ENCODE results near the gene C19orf25. TPM values are rescaled to one million over a fixed set of nuclear protein-coding genes. Genes with fewer than 3 reads are reported as not detected.
"Not testable (repeated sequence)": the region's sequence is repeated elsewhere in the genome, so short reads cannot be mapped to it uniquely, and the experiment has no call there.

The C19orf25 gene
- polyA plus RNA-seq, 1 donor = 19.5 TPM

DNA sequence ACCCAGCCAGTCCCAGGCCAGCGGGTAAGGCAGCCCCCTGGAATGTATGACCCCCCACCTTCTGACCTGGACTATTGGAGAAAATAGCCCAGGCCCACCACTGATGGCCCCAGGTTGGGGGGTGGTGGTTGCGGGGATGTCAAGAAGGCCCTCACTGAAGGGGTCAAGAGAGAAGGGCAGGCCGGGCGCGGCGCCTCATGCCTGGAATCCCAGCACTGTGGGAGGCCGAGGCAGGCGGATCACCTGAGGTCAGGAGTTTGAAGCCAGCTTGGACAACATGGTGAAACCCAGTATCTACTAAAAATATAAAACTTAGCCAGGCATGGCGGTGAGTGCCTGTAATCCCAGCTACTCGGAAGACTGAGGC lies 35.3 kb upstream of the C19orf25 start:
- no peak for DNase-seq

DNA sequence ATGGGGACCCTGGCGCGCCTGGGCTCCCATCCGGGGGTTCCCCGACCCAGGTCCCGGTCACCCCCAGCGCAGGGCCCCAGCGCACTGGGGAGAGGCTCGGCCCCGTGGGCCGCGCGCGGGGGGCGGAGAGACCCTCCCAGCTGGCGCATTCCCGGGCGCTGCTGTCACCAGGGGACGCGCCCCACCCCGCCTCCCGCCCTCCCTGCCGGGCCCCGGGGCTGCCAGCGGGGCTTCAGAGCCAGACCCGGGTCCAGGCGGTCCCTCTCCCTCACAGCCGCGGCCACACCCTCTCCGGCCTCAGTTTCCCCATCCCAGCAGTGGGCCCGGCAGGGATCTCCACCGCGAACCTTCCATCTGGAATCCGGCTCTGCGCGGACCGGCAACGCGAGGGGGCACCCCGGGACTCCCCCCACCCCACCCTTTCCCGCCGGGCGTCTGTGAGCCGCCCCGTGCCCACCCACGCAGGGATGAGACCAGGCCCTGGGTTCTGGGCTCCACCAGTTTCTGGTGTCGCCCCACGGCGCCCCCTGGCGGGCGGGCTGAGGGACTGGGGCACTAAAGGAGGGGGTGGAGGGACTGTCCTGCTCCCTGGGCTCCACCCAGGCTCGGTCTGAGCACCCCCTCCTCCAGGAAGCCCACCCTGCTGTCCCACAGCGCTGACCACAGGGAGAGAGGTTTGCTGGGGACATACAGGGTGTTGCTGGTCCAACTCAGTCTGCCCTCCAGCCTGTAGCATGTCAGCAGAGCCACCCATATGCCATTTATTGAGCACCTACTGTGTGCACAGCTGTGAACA lies 34.7 kb upstream of the C19orf25 start:
- DNase-seq = no peak

DNA sequence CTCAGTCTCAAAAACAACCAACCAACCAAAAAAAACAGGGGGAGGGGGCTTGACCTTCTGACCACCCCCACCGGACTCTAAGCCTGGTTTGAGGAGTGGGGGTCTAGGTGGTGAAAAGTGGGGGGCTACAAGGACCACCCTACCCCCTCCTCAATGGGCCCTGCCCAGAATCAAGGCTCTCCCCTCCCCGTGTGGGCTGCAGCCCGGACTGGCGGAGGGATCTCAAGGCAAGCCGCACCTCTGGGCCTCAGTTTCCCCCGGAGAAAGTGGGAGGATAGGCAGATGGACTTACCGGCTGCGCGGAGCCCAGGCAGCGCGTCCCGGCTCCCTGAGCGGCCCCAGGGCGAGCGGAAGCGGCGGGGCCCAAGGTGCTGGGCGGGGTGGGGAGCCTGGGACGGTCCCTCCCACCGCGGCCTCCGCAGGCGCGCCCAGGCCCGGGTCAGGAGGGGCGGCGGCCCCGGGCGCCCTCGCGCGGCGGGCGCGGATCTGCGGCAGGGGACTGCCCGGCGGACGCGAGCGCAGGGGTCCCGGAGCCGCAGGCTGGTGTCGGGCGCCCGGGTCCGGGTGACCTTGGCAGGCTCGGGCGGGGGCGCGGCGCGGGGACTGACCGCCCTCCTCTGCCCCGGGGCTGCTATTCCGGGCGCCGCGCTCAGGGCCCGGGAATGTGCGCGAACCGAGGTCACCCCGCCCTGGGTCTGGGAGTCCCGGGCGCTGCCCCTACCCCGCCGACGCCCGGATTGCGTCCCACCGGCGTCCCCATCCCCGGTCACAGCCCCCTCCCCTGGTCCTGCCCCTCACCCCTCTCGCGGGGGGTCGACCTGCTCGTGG lies 33.9 kb upstream of the C19orf25 start, which contains the start of gene ADAMTSL5:
Gene ADAMTSL5 (minus strand): TSS at position 349 of the 828 bp plus-strand sequence. CDS start 2,076 bp downstream, outside the sequence.
- no peak for DNase-seq

DNA sequence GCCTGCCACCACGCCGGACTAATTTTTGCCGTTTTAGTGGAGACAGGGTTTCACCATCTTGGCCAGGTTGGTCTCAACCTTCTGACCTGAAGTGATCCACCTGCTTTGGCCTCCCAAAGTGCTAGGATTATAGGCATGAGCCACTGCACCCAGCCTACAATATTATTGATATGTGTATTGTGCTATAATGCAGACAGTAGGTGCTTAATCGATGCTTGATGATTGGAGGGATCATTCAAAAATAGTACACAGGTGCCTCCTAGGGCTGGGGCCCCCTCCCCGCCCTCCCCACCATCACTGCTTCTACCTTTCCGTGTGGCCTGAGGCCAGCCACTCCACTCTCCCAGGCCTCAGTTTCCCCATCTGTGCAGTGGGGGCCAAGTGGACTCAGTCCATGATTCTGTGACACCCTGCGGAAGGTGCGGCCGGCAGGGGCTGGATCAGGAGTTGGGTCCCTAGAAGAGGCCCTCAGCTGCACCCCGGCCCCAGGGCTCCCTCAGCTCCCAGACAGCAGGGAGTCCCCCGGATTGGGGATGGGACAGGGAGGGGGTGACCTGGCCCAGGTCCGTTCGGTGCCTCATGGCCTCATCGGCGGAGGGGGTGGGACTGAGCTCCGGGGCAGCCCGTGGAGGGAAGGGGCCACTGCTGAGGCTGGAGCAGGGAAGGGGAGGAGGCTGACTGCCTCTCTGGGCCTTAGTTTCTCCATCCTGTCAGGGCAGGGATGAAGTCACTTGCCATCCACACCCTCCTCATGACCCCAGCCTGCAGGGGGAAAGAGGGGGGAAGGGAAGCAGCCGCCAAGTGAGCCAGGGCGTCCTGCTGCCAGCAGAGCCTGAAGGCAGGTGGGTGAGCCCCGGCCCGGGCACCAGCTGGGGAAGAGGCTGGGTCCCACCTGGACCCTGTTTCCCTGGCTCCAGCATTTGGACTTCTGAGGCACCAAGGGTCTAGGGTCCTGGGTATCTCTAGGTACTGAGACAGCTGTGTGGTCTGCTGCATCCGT lies 32.6 kb upstream of the C19orf25 start:
- DNase-seq = no peak

DNA sequence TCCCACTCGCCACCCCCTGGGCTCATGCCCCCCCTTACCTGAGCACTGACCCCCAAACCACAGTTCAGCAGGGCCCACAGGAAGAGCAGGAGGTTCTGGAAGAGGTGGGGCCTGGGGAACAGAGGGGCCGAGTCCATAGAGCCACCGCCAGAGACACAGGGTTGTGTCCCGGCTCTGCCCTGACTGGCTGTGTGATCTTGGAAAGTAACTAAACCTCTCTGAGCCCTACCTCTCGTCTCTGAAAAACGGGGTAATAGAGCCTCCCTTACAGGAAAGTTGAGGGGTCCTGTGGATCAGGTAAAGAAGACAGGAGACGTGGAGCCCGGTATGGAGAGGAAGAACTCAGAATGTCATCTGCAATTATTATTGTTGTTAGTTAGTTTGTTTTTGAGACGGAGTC lies 31.8 kb upstream of the C19orf25 start:
- no peak for DNase-seq

DNA sequence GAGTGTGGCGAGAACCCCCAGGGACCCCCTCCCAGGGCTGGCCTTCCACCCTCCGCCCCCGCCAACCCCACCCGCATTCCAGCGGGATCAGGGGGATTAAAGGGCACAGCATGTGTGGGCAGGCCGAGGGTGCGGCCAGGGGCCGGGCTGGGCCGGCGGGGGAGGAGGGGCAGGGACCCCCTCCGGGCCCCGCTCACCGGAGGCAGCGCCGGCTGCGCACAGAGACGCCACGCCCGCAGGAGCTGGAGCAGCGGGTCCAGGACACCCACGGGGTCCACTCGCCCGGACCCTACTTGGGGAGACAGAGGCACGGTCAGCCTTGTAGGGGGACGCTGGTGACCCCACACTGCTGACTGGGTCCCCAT lies 31.4 kb upstream of the C19orf25 start:
- no peak for DNase-seq

DNA sequence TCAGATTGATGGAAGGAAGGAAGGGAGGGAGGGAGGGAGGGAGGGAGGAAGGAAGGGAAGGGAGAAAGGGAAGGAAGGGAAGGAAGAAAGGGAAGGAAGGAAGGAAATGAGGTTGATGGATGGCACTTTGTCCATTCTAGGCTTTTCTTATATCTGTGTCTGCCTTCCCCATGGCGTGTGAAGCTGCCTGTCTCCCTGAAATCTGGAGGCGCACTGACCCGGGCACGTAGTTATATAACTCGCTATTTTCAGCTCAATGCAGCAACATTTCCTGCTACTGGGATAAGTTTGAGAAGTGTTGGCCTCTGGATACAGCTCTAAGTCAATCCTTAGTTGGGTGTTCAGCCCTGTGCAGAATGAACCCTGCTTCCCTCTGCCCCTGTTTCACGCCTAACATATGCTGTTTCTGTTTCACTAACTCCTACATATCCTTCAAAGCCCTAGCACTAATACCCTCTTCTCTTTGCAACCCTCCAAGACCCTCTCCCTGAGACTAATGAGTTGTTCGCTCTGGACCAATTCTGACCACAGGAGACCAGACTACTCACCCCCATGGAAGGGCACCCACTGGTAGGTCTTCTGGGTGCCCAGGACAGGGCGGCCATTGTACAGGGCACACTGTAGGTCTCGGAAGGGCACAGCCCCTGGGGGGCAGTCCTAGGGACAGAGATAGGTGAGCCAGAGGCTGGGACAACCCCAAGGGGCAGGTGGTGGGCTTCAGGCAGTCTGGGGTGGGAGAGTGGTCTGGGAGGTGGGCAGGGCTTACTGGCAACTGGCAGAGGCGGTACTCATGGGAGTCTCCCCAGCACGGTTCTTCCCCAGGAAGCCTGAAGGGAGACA lies 30.8 kb upstream of the C19orf25 start:
- no peak for DNase-seq

DNA sequence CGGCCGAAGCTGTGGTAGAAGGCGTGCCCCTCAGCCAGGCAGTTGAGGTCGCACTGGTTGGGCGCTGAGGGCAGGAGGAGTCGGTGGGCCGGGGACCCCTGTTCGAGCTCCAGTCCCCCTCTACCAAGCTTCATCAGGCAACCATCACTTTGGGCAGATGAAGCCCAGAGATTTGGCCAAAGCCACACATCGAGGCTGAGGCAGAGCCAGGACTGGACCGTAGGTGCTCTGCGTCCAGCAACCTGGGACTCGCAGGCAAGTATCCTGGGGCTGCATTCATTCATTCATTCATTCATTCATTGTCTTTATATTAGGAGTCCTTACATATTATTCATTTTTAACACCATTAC lies 29.5 kb upstream of the C19orf25 start:
- no peak for DNase-seq

DNA sequence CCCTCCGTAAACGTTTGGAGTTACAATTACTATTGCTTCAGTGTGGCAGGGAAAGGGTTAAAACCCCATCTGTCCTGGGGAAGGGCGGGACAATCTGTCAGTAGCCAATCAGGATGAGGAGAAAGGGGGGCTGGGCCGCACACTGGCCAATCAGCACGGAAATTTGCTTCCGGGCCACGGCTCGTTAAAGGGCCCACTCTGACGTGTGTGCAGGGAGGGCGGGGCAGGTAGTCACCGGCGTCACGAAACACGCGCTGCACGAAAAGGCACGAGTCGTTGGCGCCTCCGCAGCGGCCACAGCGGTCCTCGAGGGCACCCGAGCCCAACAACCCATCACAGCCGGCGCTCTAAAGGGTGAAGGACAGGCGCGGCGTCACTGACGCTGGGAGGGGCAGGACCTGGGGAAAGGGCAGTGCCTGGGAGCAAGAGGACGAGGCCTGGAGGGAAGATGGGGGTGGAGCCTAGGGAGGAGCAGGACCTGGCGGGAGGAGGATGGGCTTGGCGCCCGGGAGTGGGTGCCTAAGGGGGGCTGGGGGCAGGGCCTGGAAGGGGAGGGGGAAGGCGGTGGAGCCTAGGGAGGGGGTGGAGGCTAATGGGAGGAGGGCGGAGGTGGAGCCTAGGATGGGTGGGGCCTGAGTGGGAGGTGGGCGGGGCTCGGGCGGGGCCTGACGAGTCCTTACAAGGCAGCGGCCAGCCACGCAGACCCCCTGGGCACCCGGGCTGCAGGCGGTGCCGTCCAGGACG lies 28.9 kb upstream of the C19orf25 start:
- peak; percentile 95 for DNase-seq

DNA sequence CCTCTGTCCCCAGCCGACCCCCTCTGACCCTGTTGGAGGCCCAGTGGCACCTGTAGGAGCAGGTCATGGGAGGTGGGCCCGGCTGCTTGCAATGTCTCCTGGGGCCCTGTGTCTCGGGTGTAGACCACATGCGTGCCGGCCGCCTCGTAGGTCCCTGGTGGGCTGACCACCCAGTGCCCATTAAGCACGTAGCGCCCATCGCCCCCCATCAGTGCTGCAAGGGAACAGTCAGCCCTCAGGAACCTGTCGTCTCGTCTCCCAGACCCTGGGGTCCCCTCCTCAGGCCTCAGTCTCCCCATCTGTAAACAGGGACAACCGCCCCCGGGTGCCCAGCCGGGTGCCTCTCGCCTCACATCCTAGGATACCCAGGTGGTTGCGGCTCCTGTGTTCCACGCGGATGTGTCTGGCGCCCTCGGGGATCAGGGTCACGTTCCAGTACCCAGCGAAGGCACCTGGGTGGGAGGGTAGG lies 28.2 kb upstream of the C19orf25 start:
- no peak for DNase-seq

DNA sequence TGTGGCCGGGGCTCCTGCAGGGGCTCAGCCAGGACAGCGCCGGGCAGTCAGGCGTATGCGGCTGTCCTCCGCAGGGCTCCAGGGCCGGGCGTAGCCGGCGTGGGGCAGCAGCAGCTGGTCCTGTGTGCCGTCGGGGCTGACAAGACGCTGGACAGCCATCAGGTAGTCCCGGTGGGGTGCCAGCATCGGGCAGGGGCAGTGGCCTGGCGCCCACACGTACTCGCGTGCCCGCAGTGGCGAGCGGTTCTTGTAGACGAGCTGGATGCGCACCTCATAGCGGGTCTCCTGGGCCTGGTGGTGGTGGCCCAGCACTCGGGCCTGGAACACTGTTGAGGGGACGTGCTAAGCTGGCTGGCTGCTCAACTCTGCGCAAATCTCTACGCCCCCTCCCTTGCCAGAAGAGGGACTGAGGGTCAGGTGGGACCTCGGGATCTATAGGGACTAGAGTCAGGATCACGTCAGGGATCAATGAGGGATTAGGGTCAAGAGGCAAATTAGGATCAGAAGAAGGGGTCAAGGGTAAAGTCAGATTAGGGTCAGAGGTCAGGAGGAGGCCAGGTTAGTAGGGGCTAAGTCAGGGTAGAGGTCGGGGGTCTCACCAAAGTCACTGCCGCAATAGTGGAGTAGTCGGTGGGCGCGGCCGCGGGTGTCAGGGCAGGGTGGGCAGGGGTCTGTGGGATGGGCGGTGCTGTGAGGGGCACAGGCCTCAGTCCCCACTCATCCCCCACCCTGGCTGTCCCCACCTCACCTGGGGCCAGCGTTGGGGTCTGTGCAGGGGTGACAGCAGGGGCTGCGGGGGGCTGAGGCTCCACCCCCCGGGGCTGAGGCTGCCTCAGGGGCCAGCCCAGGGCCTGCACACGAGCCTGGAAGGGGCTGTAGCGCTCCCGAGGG lies 27.2 kb upstream of the C19orf25 start:
- DNase-seq = no peak

DNA sequence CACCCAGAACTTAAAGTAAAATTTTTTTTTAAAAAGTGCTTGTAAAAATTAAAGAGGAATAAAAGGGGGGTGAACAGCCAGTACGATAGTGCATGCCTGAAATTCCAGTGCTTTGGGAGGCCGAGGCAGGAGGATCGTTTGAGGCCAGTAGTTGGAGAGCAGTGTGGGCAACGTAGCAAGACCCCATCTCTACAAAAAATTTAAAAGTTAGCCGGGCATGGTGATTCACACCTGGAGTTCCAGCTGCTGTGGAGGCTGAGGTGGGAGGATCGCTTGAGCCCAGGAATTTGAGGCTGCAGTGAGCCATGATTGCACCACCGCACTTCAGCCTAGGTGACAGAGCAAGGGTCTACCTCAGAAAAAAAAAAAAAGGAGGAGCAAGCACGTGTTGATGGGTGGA lies 26.0 kb upstream of the C19orf25 start:
- no peak for DNase-seq

DNA sequence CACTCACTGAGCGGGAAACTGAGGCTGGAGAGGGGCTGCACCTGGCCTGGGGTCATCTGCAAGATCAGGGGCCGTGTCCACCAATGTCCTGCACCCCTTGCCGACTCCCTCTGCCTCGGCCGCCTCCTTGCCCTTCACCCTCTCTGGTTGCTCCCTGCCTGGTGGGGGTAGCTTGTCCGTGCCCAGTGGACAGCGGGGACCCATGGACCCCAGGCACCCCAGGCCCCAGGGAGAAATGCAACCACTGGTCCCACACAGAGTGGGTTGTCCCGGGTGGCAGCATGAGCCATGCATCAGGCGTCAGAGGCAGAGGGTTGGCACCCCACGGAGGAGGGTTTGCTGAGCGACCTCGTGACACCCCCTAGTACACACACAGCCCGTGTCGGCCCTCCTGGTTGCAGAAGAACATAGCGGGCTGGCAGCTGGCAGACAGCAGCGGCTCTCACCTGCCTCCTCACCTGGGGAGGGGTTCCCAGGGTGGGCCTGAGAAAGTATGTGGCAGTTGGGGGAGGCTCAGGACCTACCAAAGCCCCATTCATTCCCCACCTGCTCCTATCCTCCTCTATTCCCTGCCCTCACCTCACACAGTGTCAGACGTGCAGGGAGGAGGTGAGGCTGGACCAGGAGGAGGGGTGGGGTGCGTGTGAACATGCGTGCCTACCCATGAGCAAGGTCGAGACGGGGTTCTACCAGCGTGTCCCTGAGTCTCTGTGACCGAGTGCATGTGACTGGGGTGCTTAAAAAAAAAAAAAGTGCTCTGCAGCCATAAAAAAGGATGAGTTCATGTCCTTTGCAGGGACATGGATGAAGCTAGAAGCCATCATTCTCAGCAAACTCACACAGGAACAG lies 25.1 kb upstream of the C19orf25 start:
- no peak for DNase-seq

DNA sequence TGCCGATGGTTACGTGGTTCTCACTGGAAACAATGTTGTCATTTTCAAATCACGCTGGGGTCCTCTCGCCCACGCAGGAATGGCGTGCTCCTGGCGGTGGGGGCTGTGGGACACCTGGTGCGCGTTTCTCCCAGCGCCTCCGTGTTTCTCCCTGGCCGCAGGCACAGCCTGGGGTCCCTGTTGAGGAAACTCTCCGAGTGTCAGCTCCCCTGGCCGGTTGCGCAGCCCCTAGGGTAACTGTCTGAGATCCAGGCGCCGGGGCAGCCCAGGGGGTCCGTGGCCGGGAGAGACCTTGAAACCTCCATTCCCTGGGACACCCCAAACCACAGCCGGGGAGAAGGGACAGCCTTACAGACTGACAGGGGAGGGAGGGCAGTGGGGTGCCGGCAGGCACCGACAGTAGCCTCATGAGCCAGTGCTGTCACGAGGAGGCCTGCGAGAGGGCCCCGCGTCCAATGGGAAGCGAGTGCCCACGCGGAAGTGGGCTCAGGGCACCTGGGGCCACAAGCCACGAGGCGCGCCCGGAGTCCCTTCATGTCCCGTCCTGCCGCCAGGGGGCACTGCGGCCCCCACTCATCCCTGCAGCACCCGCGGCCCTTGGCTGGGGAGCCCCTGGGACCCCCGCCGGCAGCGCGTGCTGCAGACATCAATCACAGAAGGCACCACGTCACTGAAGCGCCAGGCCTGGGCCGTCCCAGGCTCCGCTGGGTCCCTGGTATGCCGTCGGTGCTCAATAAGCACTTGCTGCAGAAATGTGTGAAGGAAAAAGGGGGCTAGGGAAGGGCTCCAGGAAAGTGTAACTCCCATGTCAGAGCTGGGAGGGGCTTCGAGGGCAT lies 24.3 kb upstream of the C19orf25 start:
- DNase-seq = no peak

DNA sequence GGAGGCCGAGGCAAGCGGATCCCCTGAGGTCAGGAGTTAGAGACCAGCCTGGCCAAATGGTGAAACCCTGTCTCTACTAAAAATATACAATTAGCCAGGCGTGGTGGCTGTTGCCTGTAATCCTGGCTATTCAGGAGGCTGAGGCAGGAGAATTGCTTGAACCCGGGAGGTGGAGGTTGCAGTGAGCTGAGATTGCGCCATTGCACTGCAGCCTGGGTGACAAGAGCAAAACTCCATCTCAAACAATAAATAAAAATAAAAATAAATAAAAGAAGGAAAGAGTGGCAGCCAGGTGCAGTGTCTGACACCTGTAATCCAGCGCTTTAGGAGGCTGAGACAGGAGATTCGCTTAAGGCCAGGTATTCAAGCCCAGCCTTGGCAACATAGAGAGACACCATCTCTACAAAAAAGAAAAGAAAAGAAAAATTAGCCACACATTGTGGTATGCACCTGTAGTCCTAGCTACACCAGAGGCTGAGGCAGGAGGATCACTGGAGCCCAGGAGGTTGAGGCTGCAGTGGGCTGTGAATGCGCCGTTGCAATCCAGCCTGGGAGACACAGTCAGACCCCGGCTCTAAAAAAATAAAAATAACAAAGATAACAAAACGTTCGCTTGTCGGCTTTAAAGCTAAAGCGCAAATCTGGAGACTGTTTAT lies 23.5 kb upstream of the C19orf25 start:
- no peak for DNase-seq

DNA sequence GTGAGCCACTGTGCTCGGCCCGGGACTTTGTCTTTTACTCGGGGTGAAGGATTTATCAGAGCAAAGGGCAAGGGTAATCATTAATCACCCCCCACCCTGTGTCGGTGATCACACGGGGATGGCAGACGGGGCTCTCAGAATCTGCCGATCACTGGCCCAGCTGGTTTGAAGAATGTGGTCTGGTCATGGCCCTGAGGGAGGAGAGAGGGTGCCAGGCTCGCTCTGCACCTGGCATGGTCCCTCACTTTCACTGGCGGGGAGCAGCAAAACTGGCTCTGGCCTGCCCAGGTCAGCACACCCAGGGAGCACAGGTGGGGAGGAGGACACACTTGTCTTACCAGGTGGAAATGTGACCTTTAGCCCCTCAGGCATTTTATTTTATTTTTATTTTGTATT lies 22.2 kb upstream of the C19orf25 start:
- DNase-seq = no peak

DNA sequence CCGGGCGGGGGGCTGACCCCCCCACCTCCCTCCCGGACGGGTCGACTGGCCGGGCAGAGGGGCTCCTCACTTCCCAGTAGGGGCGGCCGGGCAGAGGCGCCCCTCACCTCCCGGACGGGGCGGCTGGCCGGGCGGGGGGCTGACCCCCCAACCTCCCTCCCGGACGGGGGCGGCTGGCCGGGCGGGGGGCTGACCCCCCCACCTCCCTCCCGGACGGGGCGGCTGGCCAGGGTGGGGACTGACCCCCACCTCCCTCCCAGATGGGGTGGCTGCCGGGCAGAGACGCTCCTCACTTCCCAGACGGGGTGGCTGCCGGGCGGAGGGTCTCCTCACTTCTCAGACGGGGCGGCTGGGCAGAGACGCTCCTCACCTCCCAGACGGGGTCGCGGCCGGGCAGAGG lies 20.2 kb upstream of the C19orf25 start:
- not testable (repeated sequence) for DNase-seq

All from left kidney (tissue), 2 donors.